ENCODE data around the gene UBN2.
"Not testable (repeated sequence)": the region's sequence is repeated elsewhere in the genome, so short reads cannot be mapped to it uniquely, and the experiment has no call there.

Gene UBN2

DNA sequence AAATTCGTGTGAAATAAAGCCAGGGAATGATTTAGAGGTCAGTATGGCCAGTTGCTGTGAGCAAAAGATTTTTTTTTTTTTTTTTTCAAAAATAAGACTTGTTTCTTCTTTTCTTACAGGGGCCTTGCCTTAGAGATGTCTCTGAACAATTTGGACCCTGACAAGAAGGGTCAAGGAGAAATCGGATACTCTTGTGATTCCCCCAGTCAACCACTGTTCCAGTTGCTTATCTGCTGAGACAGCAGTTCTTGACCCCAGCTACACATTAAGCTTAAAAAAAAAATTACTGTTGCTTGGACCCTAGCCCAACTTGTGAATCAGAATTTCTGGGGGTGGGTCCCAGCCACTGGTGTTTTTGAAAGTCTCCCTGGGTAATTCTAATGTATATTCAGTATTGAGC, 98.1 kb downstream of the UBN2 start:
- no peak overlapping the region for H3K4me2 ChIP-seq (ENCODE audit: low read length)
- no peak overlapping the region for H2BK15ac ChIP-seq (replicated peaks; ENCODE audit: low read depth)
- no peaks in the 10 kb centered on the region for H3K27me3 ChIP-seq (ENCODE audit: insufficient read depth, low read length, poor library complexity)
- DNase-seq: no peak
- no peak overlapping the region for H3K4ac ChIP-seq (ENCODE audit: low read depth, low read length)
- H4K5ac ChIP-seq (ENCODE audit: low read length): no peak overlapping the region
- no CpG with 5 or more reads among the region's 2 CpGs for WGBS (ENCODE audit: extremely low coverage, insufficient coverage, low lambda C conversion rate)
- no peak overlapping the region for H3K56ac ChIP-seq (ENCODE audit: low read length)
- H3K18ac ChIP-seq (ENCODE audit: low read length): no peak overlapping the region
- H3K4me3 ChIP-seq (ENCODE audit: low read length): no peak overlapping the region
- no peak overlapping the region for H2BK5ac ChIP-seq (ENCODE audit: low read length)
- no peak overlapping the region for H2BK120ac ChIP-seq (ENCODE audit: low read depth, low read length)
- H3K79me1 ChIP-seq (ENCODE audit: low read length): no peaks in the 10 kb centered on the region
- no peak overlapping the region for H3K9ac ChIP-seq (ENCODE audit: low read length)
- no peaks in the 10 kb centered on the region for H3K79me2 ChIP-seq (ENCODE audit: control insufficient read depth, insufficient read depth, low read length)
- H4K8ac ChIP-seq (ENCODE audit: low read depth, low read length): no peak overlapping the region
- H3K27ac ChIP-seq (ENCODE audit: low read depth, low read length): no peak overlapping the region
- no peaks in the 10 kb centered on the region for H3K36me3 ChIP-seq (ENCODE audit: control insufficient read depth, insufficient read depth, low read length)
- no peaks in the 10 kb centered on the region for H3K4me1 ChIP-seq (ENCODE audit: control insufficient read depth, low read depth, low read length)
- H3K23ac ChIP-seq (ENCODE audit: low read length): no peak overlapping the region
- H2AK5ac ChIP-seq (ENCODE audit: low read length): no peak overlapping the region

DNA sequence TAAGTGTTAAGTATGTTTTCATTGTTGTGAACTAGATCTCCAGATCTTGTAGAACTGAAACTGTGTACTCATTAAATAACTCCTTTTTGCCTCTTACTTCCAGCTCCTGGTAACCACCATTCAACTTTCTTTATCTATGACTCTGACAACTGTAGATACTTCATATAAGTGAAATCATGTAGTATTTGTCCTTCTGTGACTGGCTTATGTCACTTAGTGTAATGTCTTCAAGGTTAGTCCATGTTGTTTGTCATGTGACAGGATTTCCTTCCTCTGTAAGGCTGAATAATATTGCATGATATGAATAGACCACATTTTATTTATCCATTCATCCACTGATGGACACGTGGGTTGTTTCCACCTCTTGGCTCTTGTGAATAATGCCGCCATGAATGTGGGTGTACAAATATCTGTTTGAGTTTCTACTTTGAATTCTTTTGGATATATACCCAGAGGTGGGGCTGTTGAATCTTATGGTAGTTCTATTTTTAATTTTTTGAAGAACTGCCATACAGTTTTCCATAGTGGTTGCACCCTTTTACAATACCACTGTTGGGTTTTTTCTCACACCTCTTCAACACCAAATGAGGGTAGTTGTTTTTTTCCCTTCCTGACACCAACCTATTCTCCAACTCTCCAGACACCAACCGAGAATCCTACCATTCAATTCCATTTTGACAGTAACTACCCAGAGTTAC, 99.4 kb downstream of the UBN2 start:
- Histone ChIP-seq H3K4me1 (ENCODE audit: control insufficient read depth, low read depth, low read length) (no peaks in the 10 kb centered on the region), H3K56ac (ENCODE audit: low read length) (no peak overlapping the region), H3K79me2 (ENCODE audit: control insufficient read depth, insufficient read depth, low read length) (no peaks in the 10 kb centered on the region), H3K27me3 (ENCODE audit: insufficient read depth, low read length, poor library complexity) (no peaks in the 10 kb centered on the region), H2AK5ac (ENCODE audit: low read length) (no peak overlapping the region), H2BK15ac (replicated peaks; ENCODE audit: low read depth) (no peak overlapping the region), H4K8ac (ENCODE audit: low read depth, low read length) (no peak overlapping the region), H3K27ac (ENCODE audit: low read depth, low read length) (no peak overlapping the region), H3K79me1 (ENCODE audit: low read length) (no peaks in the 10 kb centered on the region), H3K9ac (ENCODE audit: low read length) (no peak overlapping the region), H3K23ac (ENCODE audit: low read length) (no peak overlapping the region), H3K36me3 (ENCODE audit: control insufficient read depth, insufficient read depth, low read length) (no peaks in the 10 kb centered on the region), H3K18ac (ENCODE audit: low read length) (no peak overlapping the region), H2BK5ac (ENCODE audit: low read length) (no peak overlapping the region), H3K4me3 (ENCODE audit: low read length) (no peak overlapping the region), H4K5ac (ENCODE audit: low read length) (no peak overlapping the region), H3K4ac (ENCODE audit: low read depth, low read length) (no peak overlapping the region), H3K4me2 (ENCODE audit: low read length) (no peak overlapping the region), H2BK120ac (ENCODE audit: low read depth, low read length) (no peak overlapping the region)
- WGBS (ENCODE audit: extremely low coverage, insufficient coverage, low lambda C conversion rate): no CpG with 5 or more reads among the region's 3 CpGs
- DNase-seq: no peak

GRCh38 chr7:139332697-139333359, 101.8 kb downstream of the UBN2 start:
- Histone ChIP-seq H3K79me2 (ENCODE audit: control insufficient read depth, insufficient read depth, low read length) (no peaks in the 10 kb centered on the region), H3K9ac (ENCODE audit: low read length) (no peak overlapping the region), H3K36me3 (ENCODE audit: control insufficient read depth, insufficient read depth, low read length) (no peaks in the 10 kb centered on the region), H3K27me3 (ENCODE audit: insufficient read depth, low read length, poor library complexity) (no peaks in the 10 kb centered on the region), H3K4ac (ENCODE audit: low read depth, low read length) (no peak overlapping the region), H2AK5ac (ENCODE audit: low read length) (no peak overlapping the region), H3K23ac (ENCODE audit: low read length) (no peak overlapping the region), H4K5ac (ENCODE audit: low read length) (no peak overlapping the region), H4K8ac (ENCODE audit: low read depth, low read length) (no peak overlapping the region), H3K18ac (ENCODE audit: low read length) (no peak overlapping the region), H3K56ac (ENCODE audit: low read length) (no peak overlapping the region), H2BK5ac (ENCODE audit: low read length) (no peak overlapping the region), H3K79me1 (ENCODE audit: low read length) (no peaks in the 10 kb centered on the region), H3K4me3 (ENCODE audit: low read length) (no peak overlapping the region), H2BK120ac (ENCODE audit: low read depth, low read length) (no peak overlapping the region), H2BK15ac (replicated peaks; ENCODE audit: low read depth) (no peak overlapping the region), H3K4me2 (ENCODE audit: low read length) (no peak overlapping the region), H3K27ac (ENCODE audit: low read depth, low read length) (no peak overlapping the region), H3K4me1 (ENCODE audit: control insufficient read depth, low read depth, low read length) (no peaks in the 10 kb centered on the region)
- WGBS (ENCODE audit: extremely low coverage, insufficient coverage, low lambda C conversion rate): no CpG with 5 or more reads among the region's 5 CpGs
- no peak for DNase-seq

DNA sequence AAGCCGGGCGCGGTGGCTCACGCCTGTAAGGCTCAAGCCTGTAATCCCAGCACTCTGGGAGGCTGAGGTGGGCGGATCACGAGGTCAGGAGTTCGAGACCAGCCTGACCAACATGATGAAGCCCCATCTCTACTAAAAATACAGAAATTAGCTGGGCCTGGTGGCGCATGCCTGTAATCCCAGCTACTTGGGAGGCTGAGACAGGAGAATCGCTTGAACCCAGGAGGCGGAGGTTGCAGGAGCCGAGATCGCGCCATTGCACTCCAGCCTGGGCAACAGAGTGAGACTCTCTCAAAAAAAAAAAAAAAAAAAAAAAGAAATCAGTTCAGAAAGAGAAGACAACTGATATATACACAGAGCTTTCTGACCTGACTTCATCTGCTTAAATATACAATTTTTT, 102.4 kb downstream of the UBN2 start:
- H3K27ac ChIP-seq (ENCODE audit: low read depth, low read length); H4K8ac ChIP-seq (ENCODE audit: low read depth, low read length); H3K23ac ChIP-seq (ENCODE audit: low read length); H3K4me1 ChIP-seq (ENCODE audit: control insufficient read depth, low read depth, low read length); H3K56ac ChIP-seq (ENCODE audit: low read length); H3K18ac ChIP-seq (ENCODE audit: low read length); H3K79me1 ChIP-seq (ENCODE audit: low read length); H3K9ac ChIP-seq (ENCODE audit: low read length); H4K5ac ChIP-seq (ENCODE audit: low read length); H3K36me3 ChIP-seq (ENCODE audit: control insufficient read depth, insufficient read depth, low read length); H3K4me2 ChIP-seq (ENCODE audit: low read length); H2BK15ac ChIP-seq (replicated peaks; ENCODE audit: low read depth); H3K27me3 ChIP-seq (ENCODE audit: insufficient read depth, low read length, poor library complexity); H3K4me3 ChIP-seq (ENCODE audit: low read length); H2BK5ac ChIP-seq (ENCODE audit: low read length); DNase-seq; H2BK120ac ChIP-seq (ENCODE audit: low read depth, low read length); H3K4ac ChIP-seq (ENCODE audit: low read depth, low read length); H3K79me2 ChIP-seq (ENCODE audit: control insufficient read depth, insufficient read depth, low read length); H2AK5ac ChIP-seq (ENCODE audit: low read length): not testable (repeated sequence)
- WGBS (ENCODE audit: extremely low coverage, insufficient coverage, low lambda C conversion rate): no CpG with 5 or more reads among the region's 13 CpGs

DNA sequence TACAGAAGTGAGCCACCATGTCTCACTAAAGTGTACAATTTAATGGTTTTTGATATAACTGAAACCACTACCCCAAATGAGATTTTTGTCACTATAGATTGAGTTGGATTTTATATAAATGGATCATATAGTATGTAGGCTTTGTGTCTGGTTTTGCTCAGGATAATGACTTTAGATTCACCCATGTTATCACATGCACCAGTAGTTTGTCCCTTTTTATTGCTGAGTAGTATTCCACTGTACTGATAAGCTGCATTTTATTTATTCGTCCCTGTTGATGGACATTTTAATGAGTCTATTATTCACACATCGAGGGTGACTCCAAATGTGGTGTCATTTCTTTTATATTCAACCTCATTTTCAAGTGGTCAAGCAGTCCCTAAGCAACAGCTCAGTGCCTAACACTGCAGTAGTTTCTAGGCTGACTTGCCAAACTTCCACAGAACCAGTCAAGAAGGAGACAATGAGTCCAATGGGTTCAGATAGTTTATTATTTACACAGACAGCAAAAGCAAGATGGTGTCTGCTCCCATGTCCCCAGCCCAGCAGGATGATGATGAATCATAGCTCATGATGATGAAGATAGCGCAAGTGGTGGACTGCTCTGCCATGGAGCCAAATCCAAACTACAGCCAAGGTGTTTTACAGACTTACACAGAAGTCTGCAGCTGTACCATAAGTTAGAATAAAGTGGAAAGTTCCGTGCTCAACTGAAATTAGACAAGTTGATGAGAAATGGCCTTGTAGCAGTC, 103.5 kb downstream of the UBN2 start:
- Histone ChIP-seq H3K9ac (ENCODE audit: low read length) (no peak overlapping the region), H3K27me3 (ENCODE audit: insufficient read depth, low read length, poor library complexity) (no peaks in the 10 kb centered on the region)

More for the DNA sequence above, 103.5 kb downstream of the UBN2 start:
- Histone ChIP-seq H3K18ac (ENCODE audit: low read length) (no peak overlapping the region), H3K56ac (ENCODE audit: low read length) (no peak overlapping the region), H3K4me2 (ENCODE audit: low read length) (no peak overlapping the region), H3K79me1 (ENCODE audit: low read length) (no peaks in the 10 kb centered on the region), H2BK120ac (ENCODE audit: low read depth, low read length) (no peak overlapping the region), H3K4me1 (ENCODE audit: control insufficient read depth, low read depth, low read length) (no peaks in the 10 kb centered on the region), H3K4ac (ENCODE audit: low read depth, low read length) (no peak overlapping the region), H4K5ac (ENCODE audit: low read length) (no peak overlapping the region), H4K8ac (ENCODE audit: low read depth, low read length) (no peak overlapping the region), H3K27ac (ENCODE audit: low read depth, low read length) (no peak overlapping the region), H2AK5ac (ENCODE audit: low read length) (no peak overlapping the region), H2BK15ac (replicated peaks; ENCODE audit: low read depth) (no peak overlapping the region), H3K4me3 (ENCODE audit: low read length) (no peak overlapping the region), H3K23ac (ENCODE audit: low read length) (no peak overlapping the region), H2BK5ac (ENCODE audit: low read length) (no peak overlapping the region), H3K36me3 (ENCODE audit: control insufficient read depth, insufficient read depth, low read length) (no peaks in the 10 kb centered on the region), H3K79me2 (ENCODE audit: control insufficient read depth, insufficient read depth, low read length) (no peaks in the 10 kb centered on the region)
- no CpG with 5 or more reads among the region's 4 CpGs for WGBS (ENCODE audit: extremely low coverage, insufficient coverage, low lambda C conversion rate)
- no peak for DNase-seq

Measured in mesendoderm (in vitro differentiated cells).